ENCODE results near the gene GTF2H3. TPM values are rescaled to one million over a fixed set of nuclear protein-coding genes. Genes with fewer than 3 reads are reported as not detected.
"Not testable (repeated sequence)": the region's sequence is repeated elsewhere in the genome, so short reads cannot be mapped to it uniquely, and the experiment has no call there.

GTF2H3 gene
- total and polyA plus RNA-seq, 8 donors, result 2.9 to 12.4 (median 7.0) TPM

DNA sequence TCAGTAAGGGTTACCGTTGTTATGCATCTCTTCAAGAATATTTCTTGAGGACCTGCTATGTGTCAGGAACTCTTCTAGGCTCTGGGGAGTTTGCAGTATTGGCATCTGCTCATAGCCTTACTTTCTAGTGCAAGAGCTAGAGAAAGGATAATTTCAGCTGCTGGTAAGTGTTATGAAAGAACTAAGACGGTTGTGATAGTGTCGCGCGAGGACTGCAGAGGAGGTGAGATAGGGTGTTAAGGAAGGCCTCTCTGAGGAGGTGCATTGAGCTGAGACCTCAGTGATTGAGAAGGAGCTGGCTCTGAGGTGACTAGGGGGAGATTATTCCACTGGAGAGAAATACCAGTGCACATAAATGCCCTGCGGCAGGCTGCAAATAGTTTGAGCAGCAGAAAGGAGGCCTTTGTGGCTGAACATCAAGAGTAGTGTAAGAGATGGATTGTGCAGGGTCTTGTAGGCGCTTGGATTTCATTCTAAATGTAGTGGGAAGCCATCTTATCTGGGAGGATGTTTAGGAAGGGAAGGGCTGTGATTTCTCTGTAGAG is 30.9 kb upstream of the GTF2H3 start:
- TF ChIP-seq CTCF (IDR thresholded peaks at IDR 0.05), result no peak
- WGBS, 2 donors, result 7 to 9% methylated on average over 7 of the region's 7 CpGs
- FAIRE-seq (no peak), DNase-seq (no peak), ATAC-seq (peak in 1 of 4 donors; percentile 2)
- intact Hi-C loops (cut with DNase I), result no loop called here
- peaks cover 0 to 9% (median 2%) of the 10 kb centered on the region in 3 donors for H3K36me3 ChIP-seq
- no peaks in the 10 kb centered on the region for H3K27me3 ChIP-seq
- H3K4me3 ChIP-seq, result peak overlapping the region; percentile 93 to 99 (median 98)
- no peaks in the 10 kb centered on the region for H3K9me3 ChIP-seq
- peaks cover 0 to 7% (median 0%) of the 10 kb centered on the region in 3 donors for H3K4me1 ChIP-seq
- peak overlapping the region in 2 of 4 donors; percentile 87 to 89 for H3K27ac ChIP-seq

DNA sequence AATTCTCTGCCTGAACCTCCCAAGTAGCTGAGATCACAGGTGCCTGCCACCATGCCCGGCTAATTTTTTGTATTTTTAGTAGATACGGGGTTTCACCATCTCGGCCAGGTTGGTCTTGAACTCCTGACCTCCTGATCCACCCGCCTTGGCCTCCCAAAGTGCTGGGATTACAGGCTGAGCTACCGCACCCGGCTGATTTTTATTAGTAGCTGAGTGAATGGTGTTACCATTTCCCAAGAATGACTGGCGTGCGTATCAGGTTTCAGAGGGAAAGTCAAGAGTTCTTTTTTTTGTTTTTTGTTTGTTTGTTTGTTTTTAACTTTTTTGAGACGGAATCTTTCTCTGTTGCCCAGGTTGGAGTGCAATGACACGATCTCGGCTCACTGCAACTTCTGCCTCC is 30.1 kb upstream of the GTF2H3 start:
- ATAC-seq; H3K27ac ChIP-seq; H3K36me3 ChIP-seq; intact Hi-C loops (cut with DNase I); H3K9me3 ChIP-seq; DNase-seq; H3K27me3 ChIP-seq; FAIRE-seq; H3K4me1 ChIP-seq; H3K4me3 ChIP-seq: not testable (repeated sequence)
- WGBS, 2 donors, result 85 to 86% methylated on average over 11 of the region's 11 CpGs

DNA sequence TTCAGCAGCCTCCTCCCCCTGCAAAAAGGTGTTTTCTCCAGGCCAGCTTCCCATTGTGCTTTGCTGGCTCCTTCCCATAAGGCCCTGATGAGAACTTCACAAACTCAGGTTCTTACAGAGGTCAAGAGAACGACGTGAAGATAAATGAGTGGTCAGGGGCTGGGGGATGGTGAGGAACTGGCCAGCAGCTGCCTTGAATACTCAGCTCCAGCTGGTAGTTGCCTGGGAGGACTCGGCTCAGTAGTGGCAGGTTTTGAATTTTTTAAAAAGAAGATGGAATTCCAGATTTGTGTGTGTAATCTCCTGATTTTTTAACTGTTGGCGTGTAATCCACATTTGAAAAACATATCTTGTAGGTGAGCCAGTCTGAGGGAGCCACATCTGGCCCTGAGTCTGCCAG is 25.9 kb upstream of the GTF2H3 start:
- Histone ChIP-seq H3K4me1 (peaks cover 0 to 7% (median 0%) of the 10 kb centered on the region in 3 donors), H3K27me3 (no peaks in the 10 kb centered on the region), H3K27ac (no peak overlapping the region), H3K4me3 (no peak overlapping the region), H3K9me3 (no peaks in the 10 kb centered on the region), H3K36me3 (peaks cover 8 to 40% (median 23%) of the 10 kb centered on the region in 3 donors)
- WGBS, 2 donors, result 79 to 81% methylated on average over 4 of the region's 4 CpGs
- DNase-seq (no peak), ATAC-seq (no peak), FAIRE-seq (no peak)
- intact Hi-C loops (cut with DNase I), result no loop called here
- TF ChIP-seq CTCF (IDR thresholded peaks at IDR 0.05), result no peak

- peaks cover 10 to 43% (median 27%) of the 10 kb centered on the region in 3 donors for H3K36me3 ChIP-seq
- TF ChIP-seq CTCF (IDR thresholded peaks at IDR 0.05), result no peak
- no peaks in the 10 kb centered on the region for H3K9me3 ChIP-seq
- intact Hi-C loops (cut with DNase I), result no loop called here
- no peak for FAIRE-seq
- WGBS, 2 donors, result 77 to 79% methylated on average over 8 of the region's 8 CpGs
- no peak overlapping the region for H3K27ac ChIP-seq
- peaks cover 0 to 3% (median 0%) of the 10 kb centered on the region in 3 donors for H3K4me1 ChIP-seq
- no peaks in the 10 kb centered on the region for H3K27me3 ChIP-seq
- H3K4me3 ChIP-seq, result no peak overlapping the region
- no peak for ATAC-seq
- no peak for DNase-seq
Observed at GRCh38 chr12:123608182-123608581, 25.4 kb upstream of the GTF2H3 start.

DNA sequence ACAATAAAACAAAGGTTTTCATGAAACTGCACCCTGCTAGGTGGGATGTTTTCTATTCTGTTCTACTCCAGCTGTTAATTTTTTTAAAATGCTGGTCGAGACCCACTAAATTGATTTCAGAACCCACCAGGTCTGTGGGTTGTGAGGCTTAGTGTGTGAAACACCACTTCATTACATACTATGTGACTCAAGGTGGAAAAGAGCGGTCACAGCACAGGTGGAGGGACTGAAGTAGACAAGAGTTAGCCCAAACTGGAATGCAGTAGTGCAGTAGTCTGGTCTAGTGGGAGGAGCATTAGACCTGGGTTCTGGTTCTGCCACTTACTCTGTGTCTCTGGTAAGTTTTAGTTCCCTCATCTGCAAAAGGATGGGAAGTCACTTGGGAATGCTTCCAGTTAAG is 19.5 kb upstream of the GTF2H3 start:
- Histone ChIP-seq H3K36me3 (peaks cover 11 to 74% (median 55%) of the 10 kb centered on the region in 3 donors), H3K9me3 (no peaks in the 10 kb centered on the region), H3K4me3 (no peak overlapping the region), H3K27me3 (no peaks in the 10 kb centered on the region), H3K4me1 (no peaks in the 10 kb centered on the region), H3K27ac (no peak overlapping the region)
- TF ChIP-seq CTCF (IDR thresholded peaks at IDR 0.05), result no peak
- ATAC-seq (no peak), DNase-seq (no peak), FAIRE-seq (no peak)
- intact Hi-C loops (cut with DNase I), result no loop called here
- 92% methylated on average over 2 of the region's 2 CpGs for WGBS, 2 donors
